GM18873 (cell line): ENCODE measurements around the gene DLG2.

ENCODE experiments used
- ATAC-seq: cut with Tn5 transposase; IDR thresholded peaks from one replicate; pipeline ENCODE4 v1.9.1; 2021; ENCODE audit warnings: mild to moderate bottlenecking, moderate library complexity, moderate number of reproducible peaks; ENCODE audit not compliant: unreplicated experiment, low FRiP score

DLG2 gene

DNA sequence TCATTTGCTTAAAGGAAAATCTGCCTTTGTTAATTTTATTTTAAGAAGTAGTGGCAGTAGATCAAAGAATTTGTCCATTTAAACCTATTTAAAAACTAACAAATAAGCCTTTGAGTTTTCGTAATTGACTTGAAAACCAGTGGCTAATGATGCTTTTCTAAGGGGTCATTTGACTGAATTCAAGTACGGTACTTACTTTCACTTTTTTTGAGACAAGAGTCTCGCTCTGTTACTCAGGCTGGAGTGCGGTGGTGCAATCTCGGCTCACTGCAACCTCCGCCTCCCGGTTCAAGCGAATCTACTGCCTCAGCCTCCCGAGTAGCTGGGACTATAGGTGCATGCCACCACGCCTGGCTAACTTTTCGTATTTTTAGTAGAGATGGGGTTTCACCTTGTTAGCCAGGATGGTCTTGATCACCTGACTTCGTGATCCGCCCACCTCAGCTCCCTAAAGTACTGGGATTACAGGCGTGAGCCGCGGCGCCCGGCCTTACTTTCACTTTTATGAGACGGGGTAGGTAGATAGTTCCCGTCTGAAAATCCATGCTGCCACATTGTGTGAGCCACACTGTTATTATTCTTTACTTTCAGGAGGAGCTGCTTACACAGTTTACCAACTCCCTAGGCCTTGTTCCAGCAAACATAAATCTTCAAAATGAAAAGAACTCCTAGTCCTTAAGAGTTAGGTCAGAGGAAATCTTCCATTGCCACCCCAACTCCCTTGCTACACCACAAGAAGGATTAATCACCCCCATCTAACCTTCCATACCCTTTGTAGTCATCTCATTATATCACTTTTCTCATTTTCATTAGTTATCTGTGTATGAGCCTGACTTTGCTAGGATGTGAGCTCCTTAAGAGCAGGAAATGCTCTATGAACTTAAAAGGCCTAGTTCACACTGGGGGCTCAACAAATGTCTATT, 1414.4 kb downstream of the DLG2 start:
- ATAC-seq: no peak

DNA sequence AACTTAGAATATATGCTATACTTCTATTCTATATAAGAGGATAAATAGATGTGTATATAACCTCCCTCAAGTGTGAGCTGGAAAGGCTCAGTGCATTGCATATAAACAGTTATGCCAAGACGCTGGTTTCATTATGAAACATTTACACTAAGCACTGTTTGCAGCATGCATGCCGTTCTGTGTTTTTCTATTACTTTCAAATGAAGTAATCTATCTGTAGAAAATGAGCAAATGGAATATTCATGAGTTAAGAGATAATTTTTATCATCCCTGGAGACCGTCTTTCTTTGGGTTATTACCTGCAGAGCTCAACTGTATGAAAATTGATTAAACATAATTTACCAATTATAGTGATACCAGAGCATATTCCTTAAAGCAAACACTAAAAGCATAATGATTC, 1415.2 kb downstream of the DLG2 start:
- ATAC-seq: no peak

DNA sequence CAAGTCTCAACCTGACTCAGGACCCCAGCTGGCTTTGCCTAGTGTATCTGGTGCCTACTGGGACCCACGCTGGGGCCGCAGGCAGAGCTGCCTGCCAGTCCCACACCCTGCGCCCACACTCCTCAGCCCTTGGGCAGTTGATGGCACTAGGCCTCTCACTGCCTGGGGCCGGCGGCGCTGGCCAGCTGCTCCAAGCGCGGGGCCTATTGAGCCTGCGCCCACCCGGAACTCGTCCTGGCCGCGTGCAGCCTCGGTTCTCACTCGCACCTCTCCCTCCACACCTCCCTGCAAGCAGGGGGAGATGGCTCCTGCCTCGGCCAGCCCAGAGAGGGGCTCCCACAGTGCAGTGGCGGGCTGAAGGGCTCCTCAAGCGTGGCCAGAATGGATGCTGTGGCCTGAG, 1432.4 kb downstream of the DLG2 start:
- no peak for ATAC-seq

GRCh38 chr11:84193706-84194105, 1433.4 kb downstream of the DLG2 start:
- ATAC-seq: no peak

DNA sequence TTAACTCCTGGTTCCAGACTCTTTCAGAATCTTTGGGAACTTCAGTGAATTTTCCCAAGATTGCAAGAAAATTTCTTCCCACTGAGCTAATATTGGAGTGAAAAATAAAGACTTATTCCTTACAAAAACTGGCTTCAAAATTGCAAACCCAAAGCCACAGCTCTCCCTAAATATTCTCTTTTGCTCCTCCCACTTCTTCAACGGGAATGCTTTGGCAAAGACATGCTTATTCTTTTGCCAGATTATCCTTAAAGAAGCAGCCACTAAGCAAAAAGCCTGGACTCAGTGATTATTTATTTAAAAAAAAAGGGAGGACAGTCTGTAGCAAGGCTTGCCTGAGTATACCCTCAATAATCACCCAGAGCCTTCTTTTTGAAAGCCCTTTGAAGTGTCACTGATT, 1438.6 kb downstream of the DLG2 start:
- ATAC-seq: no peak

GRCh38 chr11:84173078-84173477, 1454.1 kb downstream of the DLG2 start:
- no peak for ATAC-seq

GRCh38 chr11:84165139-84165538, 1462.0 kb downstream of the DLG2 start:
- no peak for ATAC-seq

DNA sequence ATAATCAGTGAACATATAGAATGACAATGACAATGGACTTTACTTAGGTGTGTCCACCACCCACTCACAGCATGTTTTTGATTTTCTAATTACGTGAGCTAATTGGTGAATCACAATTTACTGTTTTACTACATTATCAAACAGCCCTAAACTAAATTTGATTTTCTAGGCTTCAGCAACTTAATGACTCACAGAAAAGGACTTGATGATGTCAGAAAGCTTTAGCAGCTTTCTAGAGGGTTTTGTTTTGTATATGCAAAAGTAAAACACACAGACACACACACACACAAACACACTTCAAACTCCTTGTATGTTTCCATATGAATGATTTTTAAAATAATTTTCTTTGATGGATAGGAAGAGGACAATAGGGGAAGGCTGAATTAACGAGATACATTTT, 1462.4 kb downstream of the DLG2 start:
- no peak for ATAC-seq

DNA sequence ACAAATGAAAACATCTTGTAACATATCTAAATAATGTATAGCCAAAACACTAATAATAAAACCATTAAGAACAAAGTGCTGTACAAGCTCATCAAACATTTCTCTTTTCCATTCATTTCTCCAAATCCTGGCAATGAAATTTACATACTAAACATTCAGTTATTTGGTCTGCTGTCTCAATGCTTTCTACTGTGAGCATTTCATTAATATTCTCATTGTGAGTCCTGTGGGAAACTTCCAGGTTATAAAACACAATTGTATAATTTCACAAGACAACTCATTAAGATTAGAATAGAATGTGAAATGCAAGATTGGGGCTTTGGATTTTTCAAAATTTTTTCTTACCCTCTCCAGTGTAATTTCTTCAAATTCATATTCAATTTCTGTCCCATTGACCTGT, 1464.0 kb downstream of the DLG2 start:
- ATAC-seq: no peak

DNA sequence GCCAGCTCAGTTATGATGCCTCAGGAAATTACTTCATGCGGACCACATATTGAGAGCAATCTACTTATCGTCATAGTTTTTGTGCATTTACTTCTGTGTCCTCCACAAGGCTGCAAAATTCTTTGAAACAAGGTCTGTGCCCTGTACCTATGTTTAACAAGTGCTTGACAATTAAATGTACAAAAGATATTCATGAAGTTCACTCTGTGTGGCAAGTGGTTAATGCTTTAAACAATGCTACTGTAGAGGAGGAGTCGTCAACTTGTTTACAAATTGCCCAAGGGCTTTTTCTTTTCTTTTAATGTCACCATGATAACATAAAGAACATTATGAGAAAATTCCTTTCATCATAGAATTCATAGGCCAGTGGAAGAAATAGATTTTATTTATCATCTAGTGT, 1469.5 kb downstream of the DLG2 start:
- ATAC-seq: no peak

GRCh38 chr11:84146826-84147225, 1480.3 kb downstream of the DLG2 start:
- no peak for ATAC-seq

DNA sequence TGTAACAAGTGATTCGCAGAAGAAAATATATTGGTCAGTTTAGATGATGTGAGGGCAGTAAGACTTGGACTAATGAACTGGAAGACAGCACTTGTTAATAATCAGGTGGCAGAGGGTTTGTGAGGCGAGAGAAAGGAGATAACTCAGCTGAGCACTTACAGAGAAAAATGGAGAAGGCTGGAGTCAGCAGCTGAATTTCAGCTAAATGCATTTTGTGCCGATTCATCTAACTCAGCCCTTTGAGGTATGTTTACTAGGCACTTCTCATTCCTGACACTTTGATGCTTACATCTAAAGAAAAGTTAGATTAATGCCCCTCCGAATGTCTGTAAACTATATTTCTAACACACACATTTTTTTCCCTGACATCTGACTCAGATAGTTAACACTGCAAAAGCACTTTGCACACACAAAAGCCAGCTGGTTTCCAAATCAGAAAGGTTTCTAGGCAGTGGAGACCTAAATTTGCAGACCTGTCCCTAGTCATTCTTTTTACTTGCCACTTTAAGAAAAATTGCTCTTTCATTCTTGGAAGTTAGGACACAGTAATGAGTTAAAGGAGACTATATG, 1481.4 kb downstream of the DLG2 start:
- ATAC-seq: no peak

DNA sequence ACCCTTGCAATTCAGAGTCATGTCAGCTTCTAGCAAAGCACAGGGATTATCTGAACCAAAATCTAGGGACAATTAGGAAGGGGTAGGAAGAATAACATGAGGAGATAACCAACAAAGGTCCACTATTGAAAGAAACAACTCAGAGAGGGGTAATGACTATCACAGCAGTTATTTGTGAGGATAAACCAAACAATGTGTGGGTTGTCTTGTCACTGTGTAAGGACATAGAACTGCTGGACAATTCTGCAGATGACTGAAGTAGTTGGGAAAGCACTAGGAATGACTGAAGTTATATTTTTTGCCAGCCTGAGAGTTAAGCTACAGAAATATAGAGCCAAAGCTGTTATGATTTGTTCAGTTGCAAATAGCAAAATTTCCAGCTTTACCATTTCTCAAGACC, 1482.6 kb downstream of the DLG2 start:
- ATAC-seq: no peak

DNA sequence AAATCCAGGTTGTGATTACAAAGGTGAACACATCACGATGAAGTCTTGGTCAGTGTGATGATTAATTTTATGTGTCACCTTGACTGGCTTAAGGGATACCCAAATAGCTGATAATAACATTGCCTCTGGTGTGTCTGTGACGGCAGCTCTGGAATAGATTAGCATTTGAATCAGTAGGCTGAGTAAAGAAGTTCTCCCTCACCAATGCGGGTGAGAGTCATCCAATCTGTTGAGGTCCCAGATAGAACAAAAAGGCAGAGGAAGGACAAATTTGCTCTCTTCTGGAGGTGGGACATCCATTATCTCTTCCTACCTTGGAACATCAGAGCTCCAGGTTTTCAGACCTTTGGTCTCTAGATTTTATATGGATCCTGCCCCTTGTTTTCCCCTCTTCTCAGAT, 1484.7 kb downstream of the DLG2 start:
- no peak for ATAC-seq

- ATAC-seq: no peak
Observed at GRCh38 chr11:84140386-84141169, 1486.6 kb downstream of the DLG2 start.

GRCh38 chr11:84137960-84138359, 1489.2 kb downstream of the DLG2 start:
- peak; percentile 59 for ATAC-seq

DNA sequence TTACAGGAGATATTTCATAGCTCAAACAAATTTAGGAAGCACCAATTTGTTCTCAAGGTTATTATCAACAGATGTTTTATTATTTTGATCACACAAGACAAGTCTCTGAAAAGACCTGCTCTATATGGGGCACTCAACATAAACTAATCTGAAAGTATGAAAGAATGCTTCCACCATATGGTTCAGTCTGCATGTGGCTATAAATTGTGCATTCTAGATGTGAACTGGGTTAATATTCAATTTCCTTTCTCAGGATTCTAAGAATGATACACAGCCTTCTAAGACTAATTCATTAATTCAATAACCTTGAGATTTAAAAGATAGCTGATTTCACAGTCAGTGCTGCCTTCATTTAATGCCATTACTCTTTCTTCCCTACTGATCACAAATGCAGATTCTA, 1489.6 kb downstream of the DLG2 start:
- no peak for ATAC-seq

- ATAC-seq: no peak
Observed at GRCh38 chr11:84136926-84137325, 1490.2 kb downstream of the DLG2 start.

DNA sequence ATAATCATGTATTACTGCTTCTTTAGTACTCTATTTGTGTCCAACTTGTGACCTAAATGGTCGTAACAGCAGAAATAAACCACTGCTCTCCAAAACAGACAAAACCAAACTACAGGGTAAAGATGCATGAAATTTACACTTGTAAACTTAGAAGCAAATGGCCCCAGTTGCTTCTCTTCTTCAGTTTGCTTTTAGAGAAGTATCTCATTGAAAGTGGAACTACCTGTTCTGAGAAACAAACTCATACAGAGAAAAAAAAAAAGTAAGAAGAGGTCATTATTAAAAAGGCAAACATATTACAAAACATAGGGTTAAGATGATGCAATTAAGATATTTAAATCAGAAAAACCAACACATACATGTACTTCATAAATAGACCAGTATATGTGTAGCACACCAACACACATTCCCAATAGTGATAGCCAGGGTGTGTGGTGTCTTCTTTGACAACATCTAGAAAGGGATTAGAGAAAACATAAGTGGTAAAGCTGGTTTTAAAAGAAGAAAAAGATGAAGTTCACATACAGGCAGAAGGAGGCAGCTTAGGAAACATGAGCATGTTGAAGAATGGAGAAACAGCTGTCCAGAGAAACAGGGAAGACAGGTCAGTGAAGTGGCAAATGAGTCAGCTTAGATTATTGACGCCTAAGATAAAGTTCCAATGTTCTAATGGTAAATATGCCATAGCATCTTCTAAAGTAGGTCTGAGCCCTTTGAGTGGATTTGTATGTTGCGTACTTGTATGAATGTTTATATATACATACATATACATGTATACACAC, 1496.3 kb downstream of the DLG2 start:
- no peak for ATAC-seq

DNA sequence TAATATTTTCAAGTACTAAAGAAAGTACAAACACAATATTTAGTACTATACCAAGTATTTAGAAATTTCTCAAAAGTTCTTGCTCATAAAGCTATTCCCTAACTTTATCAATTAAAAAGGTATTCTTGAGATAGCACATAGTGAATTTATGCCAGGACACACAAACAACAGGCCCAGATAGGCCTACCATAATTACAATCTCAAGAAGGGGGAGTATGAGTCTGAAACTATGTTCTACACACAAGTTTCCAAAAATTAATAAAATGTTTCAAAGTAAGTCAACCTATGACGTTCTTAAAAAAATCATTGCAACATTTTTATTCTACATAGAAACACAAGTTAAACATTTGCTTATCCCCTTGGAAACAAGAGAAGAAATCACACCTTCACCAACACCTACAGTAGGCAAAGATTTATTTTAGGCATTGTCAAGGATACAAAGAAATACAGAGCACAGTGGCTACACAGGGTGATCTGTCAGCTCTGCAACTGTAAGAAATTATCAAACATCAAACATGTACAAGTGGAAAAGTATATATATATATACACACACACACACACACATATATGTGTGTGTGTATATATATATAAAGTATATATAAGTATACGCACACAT, 1497.1 kb downstream of the DLG2 start:
- ATAC-seq: no peak
